Left lung (tissue), 10 donors: Measurements from ENCODE around the gene SPIN2A. TPM values are rescaled to one million over a fixed set of nuclear protein-coding genes. Genes with fewer than 3 reads are reported as not detected.
A peak's percentile ranks its signal among the peaks of the same experiment; 100 is the strongest.
"Not testable (repeated sequence)": the region's sequence is repeated elsewhere in the genome, so short reads cannot be mapped to it uniquely, and the experiment has no call there.

Experiments used
- ATAC-seq: fragments of 200-7000 bp; cut with Tn5 transposase; one replicate; pipeline ENCODE4 v1.9.1; 2020; ENCODE audit warnings: moderate library complexity
- DNase-seq, 4 donors: peaks; one replicate each; pipeline ENCODE4 v3.0.0-alpha.2; 2013 to 2020
- H3K27ac ChIP-seq, 2 donors: fragments of 200-600 bp; sonication (generic) in 1 of 2; one replicate each; pipeline versions ENCODE4 v1.5.0 to v1.8.0; 2020 to 2021
- H3K27me3 ChIP-seq, 2 donors: fragments of 200-600 bp; sonication (generic) in 1 of 2; one replicate each; pipeline versions ENCODE4 v1.5.0 to v1.8.0; 2020 to 2021
- H3K36me3 ChIP-seq, 2 donors: fragments of 200-600 bp; sonication (generic) in 1 of 2; one replicate each; pipeline versions ENCODE4 v1.5.0 to v1.8.0; 2020 to 2021
- H3K4me1 ChIP-seq, 2 donors: fragments of 200-600 bp; one replicate each; pipeline ENCODE4 v1.8.0; 2021
- H3K4me3 ChIP-seq, 2 donors: fragments of 200-600 bp; sonication (generic) in 1 of 2; one replicate each; pipeline versions ENCODE4 v1.5.0 to v1.8.0; 2020 to 2021; ENCODE audit warnings: mild to moderate bottlenecking in 1 of 2
- H3K9me3 ChIP-seq, 2 donors: fragments of 200-600 bp; sonication (generic) in 1 of 2; one replicate each; pipeline versions ENCODE4 v1.5.0 to v1.8.0; 2020 to 2021
- intact Hi-C, 2 donors: fragments of 100-400 bp; cut with DNase I; formaldehyde crosslinking; loops; one replicate each; pipeline versions ENCODE4 v1.11.2 to v1.14.2; 2022
- polyA plus RNA-seq, 6 donors: library from polyadenylated mRNA; unstranded; fragments of 120-200 nt; gene quantifications; one replicate each; pipeline ENCODE4 v1.2.1, GENCODE V29; 2013; ENCODE audit not compliant: insufficient read length in 6 of 6
- total RNA-seq, 2 donors: library from RNA; stranded (reverse); fragmentation: NEBNext Ultra II Directional; extraction: Animal tissue kit (Norgen Biotek cat#: 25700); gene quantifications; one replicate each; pipeline ENCODE4 v1.2.1, GENCODE V29; 2021
- TF ChIP-seq, protein P1 (sequence below), 2 donors: fragments of 200-600 bp; sonication (generic) in 1 of 2; IDR thresholded peaks; one replicate each; pipeline versions ENCODE4 v1.5.0 to v1.8.0; 2021; ENCODE audit warnings: antibody characterized with exemption in 2 of 2
- donor health status: DM: no; HTN: yes; CAD: no.
- donor health status: DM: no; HTN: no; CAD: no.

The SPIN2A gene
- total and polyA plus RNA-seq, 8 donors, result 0.60 to 4.0 (median 3.4) TPM

DNA sequence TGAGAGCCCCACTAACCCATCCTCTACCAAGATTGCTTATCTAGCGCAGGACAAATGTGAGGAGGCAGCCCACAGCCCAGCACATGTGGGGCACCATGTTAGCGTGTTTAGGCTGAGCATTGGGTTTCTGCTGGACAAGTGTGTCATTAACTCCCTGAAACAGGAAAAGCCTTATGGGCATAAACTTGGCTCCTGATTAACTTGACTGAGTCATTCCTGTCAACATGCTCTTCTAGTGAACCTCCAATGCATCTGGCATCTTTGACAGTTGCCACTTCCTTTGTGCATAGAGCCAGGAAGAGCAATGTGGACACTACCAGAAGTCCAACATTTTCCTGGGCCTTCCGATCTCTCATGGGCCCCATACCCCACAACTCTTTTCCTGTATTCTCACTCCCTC lies 2.5 kb downstream of the SPIN2A start:
- H3K36me3 ChIP-seq, result no peaks in the 10 kb centered on the region
- no peaks in the 10 kb centered on the region for H3K27me3 ChIP-seq
- ATAC-seq (no peak), DNase-seq (no peak)
- intact Hi-C loops, result no loop called here
- no peaks in the 10 kb centered on the region for H3K9me3 ChIP-seq
- TF ChIP-seq, protein P1, sequence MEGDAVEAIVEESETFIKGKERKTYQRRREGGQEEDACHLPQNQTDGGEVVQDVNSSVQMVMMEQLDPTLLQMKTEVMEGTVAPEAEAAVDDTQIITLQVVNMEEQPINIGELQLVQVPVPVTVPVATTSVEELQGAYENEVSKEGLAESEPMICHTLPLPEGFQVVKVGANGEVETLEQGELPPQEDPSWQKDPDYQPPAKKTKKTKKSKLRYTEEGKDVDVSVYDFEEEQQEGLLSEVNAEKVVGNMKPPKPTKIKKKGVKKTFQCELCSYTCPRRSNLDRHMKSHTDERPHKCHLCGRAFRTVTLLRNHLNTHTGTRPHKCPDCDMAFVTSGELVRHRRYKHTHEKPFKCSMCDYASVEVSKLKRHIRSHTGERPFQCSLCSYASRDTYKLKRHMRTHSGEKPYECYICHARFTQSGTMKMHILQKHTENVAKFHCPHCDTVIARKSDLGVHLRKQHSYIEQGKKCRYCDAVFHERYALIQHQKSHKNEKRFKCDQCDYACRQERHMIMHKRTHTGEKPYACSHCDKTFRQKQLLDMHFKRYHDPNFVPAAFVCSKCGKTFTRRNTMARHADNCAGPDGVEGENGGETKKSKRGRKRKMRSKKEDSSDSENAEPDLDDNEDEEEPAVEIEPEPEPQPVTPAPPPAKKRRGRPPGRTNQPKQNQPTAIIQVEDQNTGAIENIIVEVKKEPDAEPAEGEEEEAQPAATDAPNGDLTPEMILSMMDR (IDR thresholded peaks at IDR 0.05), result no peak
- H3K4me1 ChIP-seq, result no peaks in the 10 kb centered on the region
- H3K4me3 ChIP-seq, result no peak overlapping the region
- H3K27ac ChIP-seq, result no peak overlapping the region

DNA sequence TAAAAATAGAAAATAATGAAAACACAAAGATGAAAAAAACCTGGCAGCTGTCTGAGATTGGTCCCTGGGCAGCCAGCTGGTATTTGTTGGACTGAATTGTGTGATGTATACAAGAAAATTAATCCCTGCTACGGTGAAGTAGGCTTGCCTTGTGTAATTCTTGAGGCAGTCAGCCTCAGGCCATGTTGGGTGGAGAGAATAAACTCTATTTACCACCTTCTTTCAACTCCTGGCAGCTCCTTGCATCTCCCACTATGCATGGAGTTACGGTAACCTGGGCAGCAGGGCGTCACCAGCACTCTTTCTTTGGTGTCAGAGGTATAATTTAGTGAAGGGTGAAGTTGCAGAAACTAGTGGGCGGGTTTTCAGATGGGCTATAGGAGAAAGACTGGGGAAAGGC lies 3.5 kb downstream of the SPIN2A start:
- Histone ChIP-seq H3K27ac (no peak overlapping the region), H3K27me3 (no peaks in the 10 kb centered on the region), H3K36me3 (no peaks in the 10 kb centered on the region), H3K4me1 (no peaks in the 10 kb centered on the region), H3K4me3 (no peak overlapping the region), H3K9me3 (no peaks in the 10 kb centered on the region)
- ATAC-seq, result no peak
- DNase-seq, result no peak
- intact Hi-C loops, result no loop called here
- TF ChIP-seq, protein P1 (IDR thresholded peaks at IDR 0.05), result no peak

DNA sequence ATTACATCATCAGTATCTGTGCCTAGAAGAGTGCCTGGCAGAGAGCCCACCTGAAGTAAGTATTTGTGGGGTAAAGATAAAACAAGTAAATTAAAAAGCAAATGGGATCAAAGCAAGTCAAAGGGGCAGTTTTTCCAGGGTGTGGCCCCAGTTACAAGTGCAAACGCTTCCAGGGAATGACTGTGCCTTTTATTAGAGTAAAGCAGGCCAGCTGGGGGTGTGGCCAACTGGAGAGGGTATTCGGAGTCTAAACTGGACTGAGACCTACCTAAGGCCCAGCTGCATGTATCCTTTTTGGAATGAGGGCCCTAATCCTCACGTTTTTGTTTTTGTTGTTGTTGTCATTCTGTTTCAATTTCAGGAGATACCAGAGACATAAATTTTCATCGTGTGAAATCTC lies 3.9 kb downstream of the SPIN2A start:
- intact Hi-C loops, DNase-seq, H3K4me3 ChIP-seq, ATAC-seq, H3K9me3 ChIP-seq, H3K27ac ChIP-seq, H3K4me1 ChIP-seq, H3K27me3 ChIP-seq, H3K36me3 ChIP-seq: not testable (repeated sequence)

DNA sequence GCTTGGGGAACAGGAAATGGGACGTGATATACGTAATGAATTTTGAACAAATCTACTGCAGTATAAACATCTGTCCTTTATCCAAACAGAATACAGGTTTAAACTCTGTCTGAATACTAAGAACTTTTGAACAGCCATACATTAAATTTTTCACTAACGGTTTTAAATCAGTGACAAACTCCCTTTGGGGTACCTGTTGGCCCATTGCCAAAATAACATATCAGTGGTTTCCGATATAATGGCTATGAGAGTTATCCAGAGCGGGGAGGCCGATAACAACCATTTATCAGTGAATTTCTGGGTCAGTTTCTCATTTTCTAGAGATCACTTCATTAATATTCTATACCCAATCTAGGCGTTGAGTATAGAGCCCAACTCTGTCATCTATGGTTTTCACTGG lies 5.2 kb downstream of the SPIN2A start:
- Histone ChIP-seq H3K4me3 (no peak overlapping the region), H3K4me1 (no peaks in the 10 kb centered on the region), H3K9me3 (no peaks in the 10 kb centered on the region), H3K36me3 (no peaks in the 10 kb centered on the region), H3K27me3 (no peaks in the 10 kb centered on the region), H3K27ac (no peak overlapping the region)
- no peak for ATAC-seq
- DNase-seq, result no peak
- TF ChIP-seq, protein P1 (IDR thresholded peaks at IDR 0.05), result no peak
- intact Hi-C loops, result no loop called here

DNA sequence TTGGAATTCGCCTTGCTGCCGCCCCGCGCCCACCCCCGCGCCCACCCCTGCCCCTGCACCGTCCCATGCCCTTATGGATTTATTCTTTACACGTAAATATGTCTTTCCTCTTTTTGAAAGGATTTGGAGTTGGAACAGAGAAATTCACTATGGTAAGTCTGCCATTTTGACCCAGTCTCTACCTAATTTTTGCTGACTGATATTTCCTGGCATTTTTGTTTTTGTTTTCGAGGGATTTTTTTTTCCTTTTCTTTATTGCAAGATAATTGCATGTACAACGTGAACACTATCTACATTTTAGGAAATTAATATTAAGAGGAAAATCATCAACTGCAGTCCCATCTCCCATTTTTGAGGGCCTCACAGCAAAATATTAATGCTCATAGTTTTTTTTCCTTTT lies 15.4 kb downstream of the SPIN2A start:
- TF ChIP-seq, protein P1 (IDR thresholded peaks at IDR 0.05), result no peak
- intact Hi-C loops, result no loop called here
- H3K27me3 ChIP-seq, result no peaks in the 10 kb centered on the region
- peak overlapping the region; percentile 44 to 50 for H3K4me3 ChIP-seq
- peak overlapping the region; percentile 68 to 71 for H3K27ac ChIP-seq
- H3K36me3 ChIP-seq, result no peaks in the 10 kb centered on the region
- DNase-seq, result no peak
- H3K9me3 ChIP-seq, result no peaks in the 10 kb centered on the region
- no peaks in the 10 kb centered on the region for H3K4me1 ChIP-seq
- ATAC-seq, result peak; percentile 3

DNA sequence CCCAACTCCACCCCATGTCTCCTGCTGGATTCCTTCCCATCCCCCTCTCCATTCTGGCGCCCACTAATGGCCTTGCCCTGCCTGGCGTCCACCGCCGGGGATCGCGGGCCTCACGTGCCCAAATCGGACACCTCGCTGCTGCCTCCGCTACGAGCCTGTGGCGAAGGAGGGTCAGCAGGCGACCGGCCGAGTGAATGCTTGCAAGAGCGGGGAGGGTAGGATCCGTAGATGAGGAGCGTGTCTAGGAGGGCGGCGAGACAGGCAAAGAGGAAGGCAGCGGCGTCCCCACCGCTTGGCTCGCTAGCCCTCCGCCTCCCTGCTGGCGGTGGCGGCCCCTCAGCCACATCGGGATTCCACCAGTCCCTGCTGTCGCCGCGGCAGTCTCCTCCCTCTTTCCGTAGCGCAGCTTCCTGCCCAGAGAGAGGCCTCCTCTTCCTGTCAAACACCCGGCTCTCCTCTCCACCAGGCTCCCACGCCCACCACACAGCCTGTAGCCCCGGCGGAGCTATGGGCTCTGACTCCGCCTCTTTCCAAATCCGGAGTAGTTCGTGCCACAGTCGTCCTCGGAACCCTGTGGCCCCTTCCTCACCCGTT lies 15.9 kb downstream of the SPIN2A start, which contains the start of gene SPIN2B:
Gene SPIN2B, minus strand, starts transcription at position 387 of the 594 bp plus-strand sequence.
- TF ChIP-seq, protein P1 (IDR thresholded peaks at IDR 0.05), result no peak
- intact Hi-C loops, result no loop called here
- ATAC-seq (peak; percentile 100), DNase-seq (peak; percentile 72 to 88 (median 86))
- Histone ChIP-seq H3K4me1 (no peaks in the 10 kb centered on the region), H3K4me3 (peak within 1 kb of the TSS; percentile 44 to 50), H3K36me3 (no peaks in the 10 kb centered on the region), H3K27me3 (no peaks in the 10 kb centered on the region), H3K9me3 (no peaks in the 10 kb centered on the region), H3K27ac (peak within 1 kb of the TSS; percentile 68 to 71)

DNA sequence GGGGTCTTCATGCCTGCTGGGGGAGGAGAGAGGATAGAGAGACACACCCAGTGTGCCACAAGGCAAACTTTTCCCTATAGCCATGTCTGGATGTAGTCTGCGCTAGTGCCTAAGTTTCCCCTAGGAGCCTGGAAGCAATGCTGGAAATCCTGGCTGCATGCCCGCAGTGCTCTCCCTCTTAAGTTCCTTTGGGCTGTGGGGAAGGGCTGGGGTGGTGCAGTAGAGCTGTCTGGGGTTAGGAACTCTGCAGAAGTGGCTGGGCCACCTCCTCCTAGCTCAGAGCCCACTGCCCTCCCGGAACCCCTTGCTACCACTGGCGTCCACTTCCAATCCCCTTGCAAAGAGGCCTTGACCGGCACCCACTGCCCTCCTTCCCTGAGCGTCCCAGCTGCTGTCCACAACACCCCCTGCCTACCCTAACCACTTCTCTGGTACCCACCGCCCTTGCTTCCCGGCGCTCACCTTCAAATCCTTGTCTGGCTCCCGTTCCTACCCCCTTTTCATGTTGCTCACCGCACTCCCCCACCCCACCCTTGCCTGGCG lies 16.5 kb downstream of the SPIN2A start:
- Histone ChIP-seq H3K27ac (peak overlapping the region; percentile 68 to 71), H3K4me3 (peak overlapping the region; percentile 44 to 50)
- DNase-seq (peak in 2 of 4 donors; percentile 8 to 12), ATAC-seq (peak; percentile 34)
- H3K36me3 ChIP-seq, intact Hi-C loops, H3K9me3 ChIP-seq, H3K27me3 ChIP-seq, H3K4me1 ChIP-seq: not testable (repeated sequence)
